Panc1 (cell line): Measurements from ENCODE around the gene TPBGL. TPM values are rescaled to one million over a fixed set of nuclear protein-coding genes. Genes with fewer than 3 reads are reported as not detected.

ENCODE experiments used
- ATAC-seq: fragments of 200-7000 bp; cut with Tn5 transposase; 2 replicates; pipeline ENCODE4 v1.9.1; 2020; ENCODE audit warnings: mild to moderate bottlenecking, moderate library complexity
- BruUV-seq: library from RNA; stranded (reverse); fragments of 400-500 nt; replicated peaks from 2 replicates; lab custom pipeline; 2021; lab: Mats Ljungman, UMichigan
- CTCF ChIA-PET: fragments of 300-600 bp; sonication (Branson Sonifier 250); formaldehyde crosslinking; loops from one replicate; lab custom pipeline; 2022; ENCODE audit warnings: antibody characterized with exemption; lab: Charles Lee
- POLR2A ChIA-PET: fragments of 300-600 bp; sonication (Branson Sonifier 250); formaldehyde crosslinking; loops from one replicate; lab custom pipeline; 2022; ENCODE audit warnings: antibody characterized with exemption; lab: Charles Lee
- DNase-seq: peaks from one replicate; pipeline ENCODE4 v3.0.0-alpha.2; 2010; ENCODE audit warnings: low read depth, low spot score
- H3K27ac ChIP-seq: 2 replicates; pipeline ENCODE4 v1.5.1; 2011; ENCODE audit warnings: mild to moderate bottlenecking, low read length, inconsistent platforms
- H3K27me3 ChIP-seq: fragments of 200-500 bp; sonication (Bioruptor generic); 2 replicates; pipeline ENCODE4 v1.6.0; 2014; ENCODE audit warnings: low read length, inconsistent platforms; ENCODE audit not compliant: control insufficient read depth, insufficient read depth
- H3K36me3 ChIP-seq: fragments of 200-500 bp; sonication (Bioruptor generic); 2 replicates; pipeline ENCODE4 v1.5.1; 2014; ENCODE audit warnings: inconsistent platforms, mild to moderate bottlenecking, low read length, moderate library complexity; ENCODE audit not compliant: control insufficient read depth, insufficient read depth
- H3K4me1 ChIP-seq: 2 replicates; pipeline ENCODE4 v1.5.1; 2011; ENCODE audit warnings: inconsistent platforms, mild to moderate bottlenecking, low read length, moderate library complexity; ENCODE audit not compliant: control insufficient read depth, insufficient read depth
- H3K4me3 ChIP-seq, 2 experiments: 2 replicates each; pipeline ENCODE4 v1.5.1; 2011 to 2012; ENCODE audit warnings: low read depth in 2 of 2, low read length in 2 of 2, mild to moderate bottlenecking in 2 of 2, inconsistent platforms in 1 of 2, moderate library complexity in 1 of 2
- H3K9me3 ChIP-seq: fragments of 200-500 bp; sonication (Bioruptor generic); 2 replicates; pipeline ENCODE4 v1.5.1; 2014; ENCODE audit warnings: low read depth, mild to moderate bottlenecking, inconsistent platforms, low read length, moderate library complexity; ENCODE audit not compliant: control insufficient read depth, insufficient read depth
- POLR2AphosphoS5 ChIP-seq: IDR thresholded peaks from 2 replicates; pipeline ENCODE4 v1.6.1; 2012; ENCODE audit warnings: mild to moderate bottlenecking, low read depth, low read length, moderate library complexity
- SIN3A ChIP-seq: IDR thresholded peaks from 2 replicates; pipeline ENCODE4 v1.6.1; 2012; ENCODE audit warnings: low read depth, mild to moderate bottlenecking, low read length, moderate library complexity, borderline replicate concordance; ENCODE audit not compliant: insufficient read depth
- TCF7L2 ChIP-seq: IDR thresholded peaks from 2 replicates; pipeline ENCODE4 v1.6.1; 2011; ENCODE audit warnings: mild to moderate bottlenecking, low read depth, low read length, inconsistent platforms
- in situ Hi-C: cut with HindIII; loops from 2 replicates; pipeline ENCODE4 v1.10.0; 2016; ENCODE audit warnings: low sequenced_read_pairs, low pct_unique_long_range_greater_than_20kb
- intact Hi-C: fragments of 100-400 bp; cut with micrococcal nuclease; formaldehyde crosslinking; loops from one replicate; pipeline ENCODE4 v1.10.0; 2022; ENCODE audit not compliant: unreplicated experiment
- total RNA-seq: library from RNA; stranded (reverse); gene quantifications from one replicate; pipeline ENCODE4 v1.2.1, GENCODE V29; 2021; ENCODE audit not compliant: unreplicated experiment
- TF ChIP-seq, protein P1 (sequence below), 2 experiments: IDR thresholded peaks; 2 replicates each; pipeline ENCODE4 v1.6.1; 2011 to 2012; ENCODE audit warnings: low read depth in 2 of 2, control low read depth in 1 of 2, low read length in 1 of 2, mild to moderate bottlenecking in 1 of 2, moderate library complexity in 1 of 2; ENCODE audit not compliant: insufficient read depth in 1 of 2
- TF ChIP-seq, protein P2 (sequence below): fragments of 450-650 bp; IDR thresholded peaks from 2 replicates; pipeline ENCODE4 v1.5.1; 2017; ENCODE audit warnings: mild to moderate bottlenecking

The TPBGL gene
- total RNA-seq, 1 experiment from 2014 or later = 0.54 TPM

DNA sequence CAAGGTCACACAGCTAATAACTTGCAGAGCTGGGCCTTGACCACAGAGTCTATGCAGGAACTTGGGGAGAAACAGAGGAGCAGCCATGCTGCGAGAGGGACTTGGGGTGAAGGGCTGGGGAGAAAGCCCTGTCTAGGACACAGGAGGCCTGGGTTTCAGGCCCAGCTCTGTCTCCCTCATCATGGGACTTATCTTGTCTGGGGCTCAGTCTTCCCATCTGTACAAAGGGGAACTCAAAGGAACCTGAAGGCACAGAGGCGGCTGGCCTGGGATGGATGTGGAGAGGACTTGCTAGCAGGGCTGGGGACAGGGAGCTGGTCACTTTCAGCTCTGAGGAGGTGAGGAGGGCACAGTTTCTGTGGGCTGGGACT, 36.9 kb upstream of the TPBGL start:
- intact Hi-C loops = loop anchor here (2.0 kb wide), 1 partner anchor 59 kb away; no protein-coding TSS in a partner anchor
- H3K36me3 ChIP-seq = no peaks in the 10 kb centered on the region
- H3K27me3 ChIP-seq = peaks cover 24% of the 10 kb centered on the region
- no peak for DNase-seq
- no peaks in the 10 kb centered on the region for H3K4me1 ChIP-seq
- TF ChIP-seq POLR2AphosphoS5 = no peak
- TF ChIP-seq, protein P1, sequence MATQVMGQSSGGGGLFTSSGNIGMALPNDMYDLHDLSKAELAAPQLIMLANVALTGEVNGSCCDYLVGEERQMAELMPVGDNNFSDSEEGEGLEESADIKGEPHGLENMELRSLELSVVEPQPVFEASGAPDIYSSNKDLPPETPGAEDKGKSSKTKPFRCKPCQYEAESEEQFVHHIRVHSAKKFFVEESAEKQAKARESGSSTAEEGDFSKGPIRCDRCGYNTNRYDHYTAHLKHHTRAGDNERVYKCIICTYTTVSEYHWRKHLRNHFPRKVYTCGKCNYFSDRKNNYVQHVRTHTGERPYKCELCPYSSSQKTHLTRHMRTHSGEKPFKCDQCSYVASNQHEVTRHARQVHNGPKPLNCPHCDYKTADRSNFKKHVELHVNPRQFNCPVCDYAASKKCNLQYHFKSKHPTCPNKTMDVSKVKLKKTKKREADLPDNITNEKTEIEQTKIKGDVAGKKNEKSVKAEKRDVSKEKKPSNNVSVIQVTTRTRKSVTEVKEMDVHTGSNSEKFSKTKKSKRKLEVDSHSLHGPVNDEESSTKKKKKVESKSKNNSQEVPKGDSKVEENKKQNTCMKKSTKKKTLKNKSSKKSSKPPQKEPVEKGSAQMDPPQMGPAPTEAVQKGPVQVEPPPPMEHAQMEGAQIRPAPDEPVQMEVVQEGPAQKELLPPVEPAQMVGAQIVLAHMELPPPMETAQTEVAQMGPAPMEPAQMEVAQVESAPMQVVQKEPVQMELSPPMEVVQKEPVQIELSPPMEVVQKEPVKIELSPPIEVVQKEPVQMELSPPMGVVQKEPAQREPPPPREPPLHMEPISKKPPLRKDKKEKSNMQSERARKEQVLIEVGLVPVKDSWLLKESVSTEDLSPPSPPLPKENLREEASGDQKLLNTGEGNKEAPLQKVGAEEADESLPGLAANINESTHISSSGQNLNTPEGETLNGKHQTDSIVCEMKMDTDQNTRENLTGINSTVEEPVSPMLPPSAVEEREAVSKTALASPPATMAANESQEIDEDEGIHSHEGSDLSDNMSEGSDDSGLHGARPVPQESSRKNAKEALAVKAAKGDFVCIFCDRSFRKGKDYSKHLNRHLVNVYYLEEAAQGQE (IDR thresholded peaks at IDR 0.05; ENCODE audit: insufficient read depth in 1 of 2, low read depth in 2 of 2, low read length in 1 of 2) = no peak
- no peak for ATAC-seq
- ChIA-PET CTCF (interaction anchor here (3.0 kb wide), 1 partner anchor 58 kb away, joined by 58 read pairs; no protein-coding TSS in a partner anchor), POLR2A (no interaction called here)
- H3K9me3 ChIP-seq = no peaks in the 10 kb centered on the region
- in situ Hi-C loops = loop anchor here (25.0 kb wide), 2 partner anchors 91 to 291 kb away; no protein-coding TSS in a partner anchor
- H3K27ac ChIP-seq = no peak overlapping the region
- BruUV-seq = no TSS peak
- H3K4me3 ChIP-seq = no peak overlapping the region

DNA sequence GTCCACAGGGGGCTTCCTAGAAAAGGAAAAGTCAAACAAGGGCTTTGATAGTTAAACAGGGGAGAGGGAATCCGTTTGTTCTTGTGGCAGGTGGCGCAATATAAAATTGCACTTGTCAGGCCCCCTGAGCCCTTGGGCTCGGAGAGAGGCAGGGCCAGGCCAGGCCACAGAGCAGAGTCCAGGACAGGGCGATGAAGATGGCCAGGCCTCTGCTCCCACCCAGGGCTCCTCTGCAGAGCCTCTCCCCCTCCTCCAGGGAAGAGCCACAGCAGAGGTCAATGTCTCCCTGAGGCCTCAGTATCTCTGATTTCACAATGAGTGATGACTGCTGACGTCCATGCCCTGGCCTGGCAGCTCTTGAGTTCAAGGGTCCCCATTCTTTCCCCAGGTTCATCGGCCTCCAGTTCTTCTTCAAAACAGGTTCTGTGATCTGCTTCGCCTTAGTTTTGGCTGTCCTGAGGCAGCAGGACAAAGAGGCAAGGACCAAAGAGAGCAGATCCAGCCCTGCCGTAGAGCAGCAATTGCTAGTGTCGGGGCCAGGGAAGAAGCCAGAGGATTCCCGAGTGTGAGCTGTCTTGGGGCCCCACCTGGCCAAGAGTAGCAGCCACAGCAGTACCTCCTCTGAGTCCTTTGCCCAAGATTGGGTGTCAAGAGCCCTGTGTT, 36.4 kb upstream of the TPBGL start:
- Histone ChIP-seq H3K36me3 (no peaks in the 10 kb centered on the region), H3K27me3 (peaks cover 29% of the 10 kb centered on the region), H3K9me3 (no peaks in the 10 kb centered on the region), H3K27ac (no peak overlapping the region), H3K4me1 (no peaks in the 10 kb centered on the region), H3K4me3 (no peak overlapping the region)
- POLR2A ChIA-PET = no interaction called here
- TF ChIP-seq SIN3A (no peak), TCF7L2 (no peak), POLR2AphosphoS5 (no peak)
- TF ChIP-seq, protein P2, sequence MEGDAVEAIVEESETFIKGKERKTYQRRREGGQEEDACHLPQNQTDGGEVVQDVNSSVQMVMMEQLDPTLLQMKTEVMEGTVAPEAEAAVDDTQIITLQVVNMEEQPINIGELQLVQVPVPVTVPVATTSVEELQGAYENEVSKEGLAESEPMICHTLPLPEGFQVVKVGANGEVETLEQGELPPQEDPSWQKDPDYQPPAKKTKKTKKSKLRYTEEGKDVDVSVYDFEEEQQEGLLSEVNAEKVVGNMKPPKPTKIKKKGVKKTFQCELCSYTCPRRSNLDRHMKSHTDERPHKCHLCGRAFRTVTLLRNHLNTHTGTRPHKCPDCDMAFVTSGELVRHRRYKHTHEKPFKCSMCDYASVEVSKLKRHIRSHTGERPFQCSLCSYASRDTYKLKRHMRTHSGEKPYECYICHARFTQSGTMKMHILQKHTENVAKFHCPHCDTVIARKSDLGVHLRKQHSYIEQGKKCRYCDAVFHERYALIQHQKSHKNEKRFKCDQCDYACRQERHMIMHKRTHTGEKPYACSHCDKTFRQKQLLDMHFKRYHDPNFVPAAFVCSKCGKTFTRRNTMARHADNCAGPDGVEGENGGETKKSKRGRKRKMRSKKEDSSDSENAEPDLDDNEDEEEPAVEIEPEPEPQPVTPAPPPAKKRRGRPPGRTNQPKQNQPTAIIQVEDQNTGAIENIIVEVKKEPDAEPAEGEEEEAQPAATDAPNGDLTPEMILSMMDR = no peak
- TF ChIP-seq, protein P1 (IDR thresholded peaks at IDR 0.05; ENCODE audit: insufficient read depth in 1 of 2, low read depth in 2 of 2, low read length in 1 of 2) = no peak
- ATAC-seq = no peak
- BruUV-seq = no TSS peak
- DNase-seq = no peak
- intact Hi-C loops = loop anchor here (2.0 kb wide), 1 partner anchor 59 kb away; no protein-coding TSS in a partner anchor
- CTCF ChIA-PET = interaction anchor here (0.6 to 3.0 kb wide), 15 partner anchors 9 to 181 kb away, joined by 3 to 59 read pairs (median 6); no protein-coding TSS in a partner anchor
- in situ Hi-C loops = loop anchor here (25.0 kb wide), 2 partner anchors 92 to 292 kb away; no protein-coding TSS in a partner anchor
